Right cardiac atrium (tissue), 5 donors: Measurements from ENCODE around the gene SETD7. TPM values are rescaled to one million over a fixed set of nuclear protein-coding genes. Genes with fewer than 3 reads are reported as not detected.

Experiments
- ATAC-seq, 2 donors: fragments of 200-7000 bp; cut with Tn5 transposase; one replicate each; pipeline versions ENCODE4 v1.8.0 to v1.9.1; 2020; ENCODE audit warnings: moderate library complexity in 2 of 2, mild to moderate bottlenecking in 1 of 2
- DNase-seq, 3 donors: peaks; one replicate each; pipeline ENCODE4 v3.0.0-alpha.2; 2020
- H3K27ac ChIP-seq: one replicate; pipeline ENCODE4 v1.5.1; 2013; ENCODE audit warnings: mild to moderate bottlenecking, low read length, control low read depth, moderate library complexity
- H3K27me3 ChIP-seq: one replicate; pipeline ENCODE4 v1.6.1; 2013; ENCODE audit not compliant: control insufficient read depth, insufficient read depth
- H3K4me1 ChIP-seq: one replicate; pipeline ENCODE4 v1.6.1; 2013; ENCODE audit warnings: low read length; ENCODE audit not compliant: control insufficient read depth, insufficient read depth
- H3K4me3 ChIP-seq: one replicate; pipeline ENCODE4 v1.5.1; 2013; ENCODE audit warnings: low read length, control low read depth
- H3K9me3 ChIP-seq: one replicate; pipeline ENCODE4 v1.6.1; 2013; ENCODE audit warnings: low read length; ENCODE audit not compliant: control insufficient read depth
- WGBS: extraction: QIAGEN DNeasy Blood & Tissue Kit; methylation state at CpG from one replicate; pipeline ENCODE4 v1.1.7; 2013; 5-methylcytosine and 5-hydroxymethylcytosine counted together
- intact Hi-C, 4 donors: fragments of 100-400 bp; cut with DNase I; formaldehyde crosslinking; loops; one replicate each; pipeline versions ENCODE4 v1.11.0 to v1.14.0; 2022 to 2023
- polyA plus RNA-seq: library from polyadenylated mRNA; stranded (reverse); fragments of 200-250 nt; gene quantifications from one replicate; pipeline ENCODE4 v1.2.3, GENCODE V29; 2013
- total RNA-seq, 4 donors: library from RNA; stranded (reverse); fragmentation: NEBNext Ultra II Directional; extraction: Animal tissue kit (Norgen Biotek cat#: 25700); gene quantifications; one replicate each; pipeline ENCODE4 v1.2.1, GENCODE V29; 2021
- donor health status: healthy with polysubstance abuse.
- donor health status: DM: no; HTN: yes; CAD: no.
- donor health status: DM: no; HTN: no; CAD: no.
- donor health status: DM: no; HTN: yes; CAD: no; lungs with severe emphysema.
- donor health status: DM: yes; HTN: yes; CAD: no.

Gene SETD7
- total and polyA plus RNA-seq, 5 donors, result 17.8 to 61.9 (median 56.4) TPM

GRCh38 chr4:139594591-139595185 lies 38.7 kb upstream of the SETD7 start:
- H3K9me3 ChIP-seq, result no peaks in the 10 kb centered on the region
- no peak overlapping the region for H3K27ac ChIP-seq
- H3K27me3 ChIP-seq, result no peaks in the 10 kb centered on the region
- 86% methylated on average over 5 of the region's 5 CpGs for WGBS
- DNase-seq (no peak), ATAC-seq (no peak)
- no peak overlapping the region for H3K4me3 ChIP-seq
- intact Hi-C loops, result no loop called here
- no peaks in the 10 kb centered on the region for H3K4me1 ChIP-seq

GRCh38 chr4:139593091-139593564 lies 37.1 kb upstream of the SETD7 start:
- DNase-seq (no peak), ATAC-seq (peak; percentile 48 to 77)
- peaks cover 2% of the 10 kb centered on the region for H3K4me1 ChIP-seq
- intact Hi-C loops, result no loop called here
- no peaks in the 10 kb centered on the region for H3K9me3 ChIP-seq
- WGBS, result 46% methylated on average over 4 of the region's 4 CpGs
- no peaks in the 10 kb centered on the region for H3K27me3 ChIP-seq
- H3K4me3 ChIP-seq, result no peak overlapping the region
- no peak overlapping the region for H3K27ac ChIP-seq

GRCh38 chr4:139589336-139590018 lies 33.5 kb upstream of the SETD7 start:
- Histone ChIP-seq H3K27ac (no peak overlapping the region), H3K27me3 (no peaks in the 10 kb centered on the region), H3K4me3 (no peak overlapping the region), H3K4me1 (peaks cover 2% of the 10 kb centered on the region), H3K9me3 (no peaks in the 10 kb centered on the region)
- intact Hi-C loops, result no loop called here
- ATAC-seq (peak; percentile 50 to 84), DNase-seq (peak in 2 of 3 donors; percentile 53 to 58)
- WGBS, result 40% methylated on average over 1 of the region's 1 CpG

- Histone ChIP-seq H3K4me1 (peaks cover 2% of the 10 kb centered on the region), H3K9me3 (no peaks in the 10 kb centered on the region), H3K27me3 (no peaks in the 10 kb centered on the region), H3K4me3 (no peak overlapping the region), H3K27ac (no peak overlapping the region)
- DNase-seq, result no peak
- WGBS, result 96% methylated on average over 4 of the region's 4 CpGs
- ATAC-seq, result no peak
- intact Hi-C loops, result no loop called here
Observed at GRCh38 chr4:139587446-139587845, 31.4 kb upstream of the SETD7 start.

GRCh38 chr4:139585473-139585872 lies 29.5 kb upstream of the SETD7 start:
- ATAC-seq (peak; percentile 50 to 74), DNase-seq (no peak)
- Histone ChIP-seq H3K27me3 (no peaks in the 10 kb centered on the region), H3K4me3 (no peak overlapping the region), H3K9me3 (no peaks in the 10 kb centered on the region), H3K27ac (no peak overlapping the region), H3K4me1 (peaks cover 2% of the 10 kb centered on the region)
- WGBS, result 65% methylated on average over 4 of the region's 4 CpGs
- intact Hi-C loops, result no loop called here

GRCh38 chr4:139584784-139585183 lies 28.8 kb upstream of the SETD7 start:
- DNase-seq (no peak), ATAC-seq (no peak)
- Histone ChIP-seq H3K4me1 (peaks cover 2% of the 10 kb centered on the region), H3K4me3 (no peak overlapping the region), H3K27me3 (no peaks in the 10 kb centered on the region), H3K27ac (no peak overlapping the region), H3K9me3 (no peaks in the 10 kb centered on the region)
- 80% methylated on average over 2 of the region's 2 CpGs for WGBS
- intact Hi-C loops, result no loop called here

GRCh38 chr4:139584013-139584412 lies 28.0 kb upstream of the SETD7 start:
- intact Hi-C loops, result no loop called here
- Histone ChIP-seq H3K9me3 (no peaks in the 10 kb centered on the region), H3K27me3 (no peaks in the 10 kb centered on the region), H3K4me3 (no peak overlapping the region), H3K27ac (no peak overlapping the region), H3K4me1 (no peaks in the 10 kb centered on the region)
- 74% methylated on average over 2 of the region's 2 CpGs for WGBS
- DNase-seq, result no peak
- no peak for ATAC-seq

- DNase-seq, result no peak
- no peaks in the 10 kb centered on the region for H3K9me3 ChIP-seq
- no peak overlapping the region for H3K27ac ChIP-seq
- intact Hi-C loops, result no loop called here
- H3K27me3 ChIP-seq, result no peaks in the 10 kb centered on the region
- ATAC-seq, result no peak
- H3K4me1 ChIP-seq, result no peaks in the 10 kb centered on the region
- WGBS, result 80% methylated on average over 4 of the region's 4 CpGs
- H3K4me3 ChIP-seq, result no peak overlapping the region
Observed at GRCh38 chr4:139582044-139582443, 26.0 kb upstream of the SETD7 start.

GRCh38 chr4:139581096-139581495 lies 25.1 kb upstream of the SETD7 start:
- Histone ChIP-seq H3K27ac (no peak overlapping the region), H3K4me1 (no peaks in the 10 kb centered on the region), H3K9me3 (no peaks in the 10 kb centered on the region), H3K4me3 (no peak overlapping the region), H3K27me3 (no peaks in the 10 kb centered on the region)
- WGBS, result 93% methylated on average over 8 of the region's 8 CpGs
- intact Hi-C loops, result no loop called here
- DNase-seq (no peak), ATAC-seq (no peak)

GRCh38 chr4:139576219-139576618 lies 20.2 kb upstream of the SETD7 start:
- intact Hi-C loops, result no loop called here
- Histone ChIP-seq H3K27ac (no peak overlapping the region), H3K27me3 (no peaks in the 10 kb centered on the region), H3K9me3 (no peaks in the 10 kb centered on the region), H3K4me3 (no peak overlapping the region), H3K4me1 (no peaks in the 10 kb centered on the region)
- ATAC-seq, result no peak
- DNase-seq, result no peak
- WGBS, result 82% methylated on average over 5 of the region's 5 CpGs

- intact Hi-C loops, result no loop called here
- H3K9me3 ChIP-seq, result no peaks in the 10 kb centered on the region
- no peak overlapping the region for H3K27ac ChIP-seq
- no peak for DNase-seq
- 92% methylated on average over 5 of the region's 5 CpGs for WGBS
- no peaks in the 10 kb centered on the region for H3K27me3 ChIP-seq
- no peak overlapping the region for H3K4me3 ChIP-seq
- no peak for ATAC-seq
- no peaks in the 10 kb centered on the region for H3K4me1 ChIP-seq
Observed at GRCh38 chr4:139575072-139575471, 19.1 kb upstream of the SETD7 start.
